Measurements from ENCODE around the gene LRRC26. TPM values are rescaled to one million over a fixed set of nuclear protein-coding genes. Genes with fewer than 3 reads are reported as not detected.

LRRC26 gene
- total RNA-seq, 1 experiment from 2014 or later = 2.1 TPM

DNA sequence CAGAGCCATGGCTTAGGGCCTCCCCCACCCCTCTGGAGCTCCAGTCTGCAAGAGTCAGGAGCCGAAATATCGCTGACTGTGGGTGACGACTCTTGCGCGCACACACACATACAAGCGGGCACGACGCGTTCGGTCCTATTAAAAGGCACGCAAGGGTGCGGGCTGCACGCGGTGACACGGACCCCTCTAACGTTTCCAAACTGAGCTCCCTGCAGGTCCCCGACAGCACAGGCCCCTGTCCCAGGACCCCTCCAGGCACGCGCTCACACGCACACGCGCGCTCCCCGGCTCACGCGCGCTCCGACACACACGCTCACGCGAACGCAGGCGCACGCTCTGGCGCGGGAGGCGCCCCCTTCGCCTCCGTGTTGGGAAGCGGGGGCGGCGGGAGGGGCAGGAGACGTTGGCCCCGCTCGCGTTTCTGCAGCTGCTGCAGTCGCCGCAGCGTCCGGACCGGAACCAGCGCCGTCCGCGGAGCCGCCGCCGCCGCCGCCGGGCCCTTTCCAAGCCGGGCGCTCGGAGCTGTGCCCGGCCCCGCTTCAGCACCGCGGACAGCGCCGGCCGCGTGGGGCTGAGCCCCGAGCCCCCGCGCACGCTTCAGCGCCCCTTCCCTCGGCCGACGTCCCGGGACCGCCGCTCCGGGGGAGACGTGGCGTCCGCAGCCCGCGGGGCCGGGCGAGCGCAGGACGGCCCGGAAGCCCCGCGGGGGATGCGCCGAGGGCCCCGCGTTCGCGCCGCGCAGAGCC lies 31.0 kb downstream of the LRRC26 start, which contains the start of gene GRIN1 (continued):
- TF ChIP-seq, protein P1, sequence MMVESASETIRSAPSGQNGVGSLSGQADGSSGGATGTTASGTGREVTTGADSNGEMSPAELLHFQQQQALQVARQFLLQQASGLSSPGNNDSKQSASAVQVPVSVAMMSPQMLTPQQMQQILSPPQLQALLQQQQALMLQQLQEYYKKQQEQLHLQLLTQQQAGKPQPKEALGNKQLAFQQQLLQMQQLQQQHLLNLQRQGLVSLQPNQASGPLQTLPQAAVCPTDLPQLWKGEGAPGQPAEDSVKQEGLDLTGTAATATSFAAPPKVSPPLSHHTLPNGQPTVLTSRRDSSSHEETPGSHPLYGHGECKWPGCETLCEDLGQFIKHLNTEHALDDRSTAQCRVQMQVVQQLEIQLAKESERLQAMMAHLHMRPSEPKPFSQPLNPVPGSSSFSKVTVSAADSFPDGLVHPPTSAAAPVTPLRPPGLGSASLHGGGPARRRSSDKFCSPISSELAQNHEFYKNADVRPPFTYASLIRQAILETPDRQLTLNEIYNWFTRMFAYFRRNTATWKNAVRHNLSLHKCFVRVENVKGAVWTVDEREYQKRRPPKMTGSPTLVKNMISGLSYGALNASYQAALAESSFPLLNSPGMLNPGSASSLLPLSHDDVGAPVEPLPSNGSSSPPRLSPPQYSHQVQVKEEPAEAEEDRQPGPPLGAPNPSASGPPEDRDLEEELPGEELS (CRISPR knock-in tag; IDR thresholded peaks at IDR 0.05) = peak; percentile 96
- TF ChIP-seq GTF2I (CRISPR knock-in tag; conservative IDR thresholded peaks at IDR 0.05) = no peak
- TF ChIP-seq, protein P2, sequence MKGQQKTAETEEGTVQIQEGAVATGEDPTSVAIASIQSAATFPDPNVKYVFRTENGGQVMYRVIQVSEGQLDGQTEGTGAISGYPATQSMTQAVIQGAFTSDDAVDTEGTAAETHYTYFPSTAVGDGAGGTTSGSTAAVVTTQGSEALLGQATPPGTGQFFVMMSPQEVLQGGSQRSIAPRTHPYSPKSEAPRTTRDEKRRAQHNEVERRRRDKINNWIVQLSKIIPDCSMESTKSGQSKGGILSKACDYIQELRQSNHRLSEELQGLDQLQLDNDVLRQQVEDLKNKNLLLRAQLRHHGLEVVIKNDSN (CRISPR knock-in tag; IDR thresholded peaks at IDR 0.05) = no peak
- peak; percentile 76; the same call in 1 of the 2 replicates for TF ChIP-seq FOXK1 (CRISPR knock-in tag; IDR thresholded peaks at IDR 0.05)
- TF ChIP-seq, protein P3, sequence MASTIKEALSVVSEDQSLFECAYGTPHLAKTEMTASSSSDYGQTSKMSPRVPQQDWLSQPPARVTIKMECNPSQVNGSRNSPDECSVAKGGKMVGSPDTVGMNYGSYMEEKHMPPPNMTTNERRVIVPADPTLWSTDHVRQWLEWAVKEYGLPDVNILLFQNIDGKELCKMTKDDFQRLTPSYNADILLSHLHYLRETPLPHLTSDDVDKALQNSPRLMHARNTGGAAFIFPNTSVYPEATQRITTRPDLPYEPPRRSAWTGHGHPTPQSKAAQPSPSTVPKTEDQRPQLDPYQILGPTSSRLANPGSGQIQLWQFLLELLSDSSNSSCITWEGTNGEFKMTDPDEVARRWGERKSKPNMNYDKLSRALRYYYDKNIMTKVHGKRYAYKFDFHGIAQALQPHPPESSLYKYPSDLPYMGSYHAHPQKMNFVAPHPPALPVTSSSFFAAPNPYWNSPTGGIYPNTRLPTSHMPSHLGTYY (CRISPR knock-in tag; IDR thresholded peaks at IDR 0.05) = no peak
- no peak for TF ChIP-seq PRRX2 (CRISPR knock-in tag; IDR thresholded peaks at IDR 0.05)
- TF ChIP-seq, protein P4, sequence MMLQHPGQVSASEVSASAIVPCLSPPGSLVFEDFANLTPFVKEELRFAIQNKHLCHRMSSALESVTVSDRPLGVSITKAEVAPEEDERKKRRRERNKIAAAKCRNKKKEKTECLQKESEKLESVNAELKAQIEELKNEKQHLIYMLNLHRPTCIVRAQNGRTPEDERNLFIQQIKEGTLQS (CRISPR knock-in tag; conservative IDR thresholded peaks at IDR 0.05) = no peak
- TF ChIP-seq, protein P5, sequence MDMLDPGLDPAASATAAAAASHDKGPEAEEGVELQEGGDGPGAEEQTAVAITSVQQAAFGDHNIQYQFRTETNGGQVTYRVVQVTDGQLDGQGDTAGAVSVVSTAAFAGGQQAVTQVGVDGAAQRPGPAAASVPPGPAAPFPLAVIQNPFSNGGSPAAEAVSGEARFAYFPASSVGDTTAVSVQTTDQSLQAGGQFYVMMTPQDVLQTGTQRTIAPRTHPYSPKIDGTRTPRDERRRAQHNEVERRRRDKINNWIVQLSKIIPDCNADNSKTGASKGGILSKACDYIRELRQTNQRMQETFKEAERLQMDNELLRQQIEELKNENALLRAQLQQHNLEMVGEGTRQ (CRISPR knock-in tag; IDR thresholded peaks at IDR 0.05) = no peak; the same call in 1 of the 2 replicates
- peak; percentile 79; the same call in 1 of the 2 replicates for TF ChIP-seq ESRRA (CRISPR knock-in tag; IDR thresholded peaks at IDR 0.05; ENCODE audit: borderline replicate concordance)
- TF ChIP-seq ZNF317 (CRISPR knock-in tag; IDR thresholded peaks at IDR 0.05; ENCODE audit: borderline replicate concordance, low read depth) = peak; percentile 61
- no peak for TF ChIP-seq ZNF232 (CRISPR knock-in tag; IDR thresholded peaks at IDR 0.05)
- TF ChIP-seq, protein P6, sequence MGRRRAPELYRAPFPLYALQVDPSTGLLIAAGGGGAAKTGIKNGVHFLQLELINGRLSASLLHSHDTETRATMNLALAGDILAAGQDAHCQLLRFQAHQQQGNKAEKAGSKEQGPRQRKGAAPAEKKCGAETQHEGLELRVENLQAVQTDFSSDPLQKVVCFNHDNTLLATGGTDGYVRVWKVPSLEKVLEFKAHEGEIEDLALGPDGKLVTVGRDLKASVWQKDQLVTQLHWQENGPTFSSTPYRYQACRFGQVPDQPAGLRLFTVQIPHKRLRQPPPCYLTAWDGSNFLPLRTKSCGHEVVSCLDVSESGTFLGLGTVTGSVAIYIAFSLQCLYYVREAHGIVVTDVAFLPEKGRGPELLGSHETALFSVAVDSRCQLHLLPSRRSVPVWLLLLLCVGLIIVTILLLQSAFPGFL (CRISPR knock-in tag; IDR thresholded peaks at IDR 0.05; ENCODE audit: borderline replicate concordance) = no peak
- TF ChIP-seq FOXP1 (CRISPR knock-in tag; IDR thresholded peaks at IDR 0.05; ENCODE audit: borderline replicate concordance) = peak; percentile 94
- 0 out of 2 replicates have a peak, but pooled peaks have one; percentile 53 for TF ChIP-seq ELF4 (CRISPR knock-in tag; IDR thresholded peaks at IDR 0.05; ENCODE audit: low read depth)
- TF ChIP-seq, protein P7, sequence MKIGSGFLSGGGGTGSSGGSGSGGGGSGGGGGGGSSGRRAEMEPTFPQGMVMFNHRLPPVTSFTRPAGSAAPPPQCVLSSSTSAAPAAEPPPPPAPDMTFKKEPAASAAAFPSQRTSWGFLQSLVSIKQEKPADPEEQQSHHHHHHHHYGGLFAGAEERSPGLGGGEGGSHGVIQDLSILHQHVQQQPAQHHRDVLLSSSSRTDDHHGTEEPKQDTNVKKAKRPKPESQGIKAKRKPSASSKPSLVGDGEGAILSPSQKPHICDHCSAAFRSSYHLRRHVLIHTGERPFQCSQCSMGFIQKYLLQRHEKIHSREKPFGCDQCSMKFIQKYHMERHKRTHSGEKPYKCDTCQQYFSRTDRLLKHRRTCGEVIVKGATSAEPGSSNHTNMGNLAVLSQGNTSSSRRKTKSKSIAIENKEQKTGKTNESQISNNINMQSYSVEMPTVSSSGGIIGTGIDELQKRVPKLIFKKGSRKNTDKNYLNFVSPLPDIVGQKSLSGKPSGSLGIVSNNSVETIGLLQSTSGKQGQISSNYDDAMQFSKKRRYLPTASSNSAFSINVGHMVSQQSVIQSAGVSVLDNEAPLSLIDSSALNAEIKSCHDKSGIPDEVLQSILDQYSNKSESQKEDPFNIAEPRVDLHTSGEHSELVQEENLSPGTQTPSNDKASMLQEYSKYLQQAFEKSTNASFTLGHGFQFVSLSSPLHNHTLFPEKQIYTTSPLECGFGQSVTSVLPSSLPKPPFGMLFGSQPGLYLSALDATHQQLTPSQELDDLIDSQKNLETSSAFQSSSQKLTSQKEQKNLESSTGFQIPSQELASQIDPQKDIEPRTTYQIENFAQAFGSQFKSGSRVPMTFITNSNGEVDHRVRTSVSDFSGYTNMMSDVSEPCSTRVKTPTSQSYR (CRISPR knock-in tag; IDR thresholded peaks at IDR 0.05) = no peak
- no peak for TF ChIP-seq ZNF263 (CRISPR knock-in tag; IDR thresholded peaks at IDR 0.05; ENCODE audit: low read depth)
- TF ChIP-seq, protein P8, sequence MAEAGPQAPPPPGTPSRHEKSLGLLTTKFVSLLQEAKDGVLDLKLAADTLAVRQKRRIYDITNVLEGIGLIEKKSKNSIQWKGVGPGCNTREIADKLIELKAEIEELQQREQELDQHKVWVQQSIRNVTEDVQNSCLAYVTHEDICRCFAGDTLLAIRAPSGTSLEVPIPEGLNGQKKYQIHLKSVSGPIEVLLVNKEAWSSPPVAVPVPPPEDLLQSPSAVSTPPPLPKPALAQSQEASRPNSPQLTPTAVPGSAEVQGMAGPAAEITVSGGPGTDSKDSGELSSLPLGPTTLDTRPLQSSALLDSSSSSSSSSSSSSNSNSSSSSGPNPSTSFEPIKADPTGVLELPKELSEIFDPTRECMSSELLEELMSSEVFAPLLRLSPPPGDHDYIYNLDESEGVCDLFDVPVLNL (CRISPR knock-in tag; IDR thresholded peaks at IDR 0.05; ENCODE audit: borderline replicate concordance, low read depth) = peak; percentile 88
- TF ChIP-seq, protein P9, sequence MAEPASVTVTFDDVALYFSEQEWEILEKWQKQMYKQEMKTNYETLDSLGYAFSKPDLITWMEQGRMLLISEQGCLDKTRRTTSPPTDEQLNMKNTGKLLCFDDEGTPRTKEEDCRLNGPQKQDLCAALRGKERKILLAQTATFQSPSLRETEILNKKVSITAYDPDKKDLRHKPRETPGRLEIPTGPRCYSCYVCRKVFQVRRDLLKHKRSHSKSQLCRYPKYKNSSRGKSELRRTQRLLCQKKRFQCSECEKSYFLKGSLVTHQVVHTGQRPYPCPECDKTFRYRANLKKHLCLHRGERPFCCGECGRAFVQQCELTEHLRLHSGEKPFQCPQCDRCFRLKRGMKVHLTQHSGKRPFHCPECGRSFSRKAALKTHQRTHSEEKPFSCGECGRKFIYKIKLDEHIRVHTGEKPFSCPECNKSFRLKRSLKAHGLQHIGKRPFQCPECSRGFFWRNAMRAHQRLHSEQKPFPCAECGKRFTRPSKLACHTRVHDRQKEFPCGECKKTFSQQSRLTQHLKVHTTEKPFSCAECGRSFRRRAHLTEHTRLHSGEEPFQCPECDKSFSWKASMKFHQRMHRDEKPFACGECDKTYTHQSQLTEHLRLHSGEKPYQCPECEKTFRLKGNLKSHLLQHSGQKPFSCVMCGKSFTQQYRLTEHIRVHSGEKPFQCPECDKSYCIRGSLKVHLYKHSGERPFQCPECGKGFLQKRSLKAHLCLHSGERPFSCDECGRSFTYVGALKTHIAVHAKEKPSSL (CRISPR knock-in tag; conservative IDR thresholded peaks at IDR 0.05) = no peak
- TF ChIP-seq, protein P10, sequence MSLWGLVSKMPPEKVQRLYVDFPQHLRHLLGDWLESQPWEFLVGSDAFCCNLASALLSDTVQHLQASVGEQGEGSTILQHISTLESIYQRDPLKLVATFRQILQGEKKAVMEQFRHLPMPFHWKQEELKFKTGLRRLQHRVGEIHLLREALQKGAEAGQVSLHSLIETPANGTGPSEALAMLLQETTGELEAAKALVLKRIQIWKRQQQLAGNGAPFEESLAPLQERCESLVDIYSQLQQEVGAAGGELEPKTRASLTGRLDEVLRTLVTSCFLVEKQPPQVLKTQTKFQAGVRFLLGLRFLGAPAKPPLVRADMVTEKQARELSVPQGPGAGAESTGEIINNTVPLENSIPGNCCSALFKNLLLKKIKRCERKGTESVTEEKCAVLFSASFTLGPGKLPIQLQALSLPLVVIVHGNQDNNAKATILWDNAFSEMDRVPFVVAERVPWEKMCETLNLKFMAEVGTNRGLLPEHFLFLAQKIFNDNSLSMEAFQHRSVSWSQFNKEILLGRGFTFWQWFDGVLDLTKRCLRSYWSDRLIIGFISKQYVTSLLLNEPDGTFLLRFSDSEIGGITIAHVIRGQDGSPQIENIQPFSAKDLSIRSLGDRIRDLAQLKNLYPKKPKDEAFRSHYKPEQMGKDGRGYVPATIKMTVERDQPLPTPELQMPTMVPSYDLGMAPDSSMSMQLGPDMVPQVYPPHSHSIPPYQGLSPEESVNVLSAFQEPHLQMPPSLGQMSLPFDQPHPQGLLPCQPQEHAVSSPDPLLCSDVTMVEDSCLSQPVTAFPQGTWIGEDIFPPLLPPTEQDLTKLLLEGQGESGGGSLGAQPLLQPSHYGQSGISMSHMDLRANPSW (CRISPR knock-in tag; conservative IDR thresholded peaks at IDR 0.05; ENCODE audit: low read depth) = 0 out of 2 replicates have a peak, but pooled peaks have one; percentile 62
- no peak for TF ChIP-seq ZNF396 (CRISPR knock-in tag; IDR thresholded peaks at IDR 0.05; ENCODE audit: borderline replicate concordance)
- peak; percentile 91 for TF ChIP-seq CREM (CRISPR knock-in tag; IDR thresholded peaks at IDR 0.05)
